SIG-M5 treated with dmso at 0.1 percent for 504 hours (cell line): ENCODE data around the gene MYH8.

Source experiments
- DNase-seq: peaks from one replicate; lab custom pipeline; 2025; ENCODE audit not compliant: unreplicated experiment; lab: John Stamatoyannopoulos, UW

The MYH8 gene

DNA sequence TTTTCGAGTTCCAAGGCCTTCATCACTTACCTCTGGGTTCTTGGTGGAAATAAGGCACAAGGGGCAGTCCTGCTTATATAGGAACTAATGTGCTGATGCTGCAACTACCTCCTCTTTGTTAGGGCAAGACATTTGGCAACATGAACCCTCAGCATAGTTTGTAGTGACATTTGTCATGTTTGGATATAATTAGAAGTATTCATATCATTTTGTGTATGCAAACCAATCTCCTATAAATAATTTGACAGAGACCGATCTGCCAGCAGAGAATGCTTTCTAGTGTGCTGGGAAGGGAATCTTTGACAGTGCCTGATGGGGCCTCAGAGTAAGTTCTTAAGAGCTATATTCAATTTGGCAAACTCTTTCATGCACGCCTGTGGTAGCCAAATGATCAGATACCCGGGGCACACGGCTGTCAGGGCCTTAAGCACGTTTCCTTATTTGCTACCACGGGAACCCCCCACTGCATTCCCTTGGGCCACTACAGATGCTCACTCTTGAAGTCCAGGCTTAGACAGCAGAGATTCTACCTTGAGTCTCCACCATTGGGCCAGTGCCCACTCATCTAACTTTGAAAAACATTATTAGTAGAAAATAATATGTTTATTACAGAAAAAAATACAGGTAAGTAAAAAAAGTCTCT is at the start of gene MYH8:
TSS of gene MYH8 (minus strand) at position 51 of the 643 bp plus-strand sequence. CDS start 1,723 bp downstream, outside the sequence.
- DNase-seq = no peak

DNA sequence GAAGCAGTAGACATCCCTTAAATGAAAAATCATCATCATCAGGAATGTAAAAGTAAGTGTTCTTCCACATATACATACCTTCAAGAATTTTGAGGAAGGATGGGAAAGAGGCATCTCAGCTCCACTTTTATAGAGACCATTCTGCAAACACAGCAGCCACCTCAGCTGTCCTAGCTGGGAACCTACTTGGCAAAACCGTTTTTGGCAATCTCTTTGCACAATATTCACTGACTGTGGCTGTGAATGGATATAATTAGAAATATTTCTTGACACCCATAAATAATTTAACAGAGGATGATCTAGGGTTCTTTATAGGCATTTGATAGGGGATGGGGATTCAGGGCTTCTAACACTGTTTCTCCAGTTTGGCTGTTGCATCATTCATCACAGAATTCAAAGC is 47.7 kb upstream of the MYH8 start, which contains the start of gene MYH4:
TSS of gene MYH4 (minus strand) at position 101 of the 400 bp plus-strand sequence. CDS start 2,814 bp downstream, outside the sequence.
- no peak for DNase-seq

DNA sequence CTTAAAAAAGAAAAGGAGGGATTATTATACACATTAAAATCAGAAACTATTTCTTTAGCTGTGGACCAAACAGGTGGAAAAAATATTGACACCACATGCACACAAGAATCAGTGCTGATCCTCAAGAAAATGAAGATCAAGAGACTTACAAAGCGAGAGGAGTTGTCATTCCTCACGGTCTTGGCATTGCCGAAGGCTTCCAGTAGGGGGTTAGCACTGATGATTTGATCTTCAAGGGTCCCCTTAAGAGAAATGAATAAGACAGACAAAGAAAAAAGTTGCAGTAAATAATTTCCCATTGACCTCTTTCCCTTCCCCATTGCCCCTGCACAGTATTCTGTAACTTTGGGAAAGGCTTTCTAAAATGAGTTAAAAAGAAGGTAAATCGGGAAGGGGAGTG is 41.7 kb upstream of the MYH8 start:
- no peak for DNase-seq

GRCh38 chr17:10460062-10460461 is 38.3 kb upstream of the MYH8 start:
- no peak for DNase-seq

GRCh38 chr17:10458701-10459100 is 37.0 kb upstream of the MYH8 start:
- DNase-seq = no peak

DNA sequence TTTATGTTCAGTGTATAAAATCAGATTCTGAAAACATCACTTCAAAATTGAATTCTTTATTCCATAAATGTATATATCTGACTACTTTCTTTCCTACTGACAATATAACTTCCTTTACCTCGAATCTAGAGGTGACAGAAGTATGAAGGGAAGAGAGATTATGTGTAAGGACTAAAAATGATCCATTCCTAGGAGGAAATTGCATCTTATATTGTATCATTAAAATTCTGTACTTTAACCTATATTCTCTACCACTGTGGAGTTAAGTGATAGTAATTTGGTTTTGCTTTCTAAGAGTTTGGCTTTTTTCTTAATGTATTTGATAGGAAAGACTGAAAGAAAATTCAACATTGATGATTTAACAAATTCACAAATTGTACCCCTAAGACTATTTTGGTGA is 36.2 kb upstream of the MYH8 start:
- DNase-seq = no peak

DNA sequence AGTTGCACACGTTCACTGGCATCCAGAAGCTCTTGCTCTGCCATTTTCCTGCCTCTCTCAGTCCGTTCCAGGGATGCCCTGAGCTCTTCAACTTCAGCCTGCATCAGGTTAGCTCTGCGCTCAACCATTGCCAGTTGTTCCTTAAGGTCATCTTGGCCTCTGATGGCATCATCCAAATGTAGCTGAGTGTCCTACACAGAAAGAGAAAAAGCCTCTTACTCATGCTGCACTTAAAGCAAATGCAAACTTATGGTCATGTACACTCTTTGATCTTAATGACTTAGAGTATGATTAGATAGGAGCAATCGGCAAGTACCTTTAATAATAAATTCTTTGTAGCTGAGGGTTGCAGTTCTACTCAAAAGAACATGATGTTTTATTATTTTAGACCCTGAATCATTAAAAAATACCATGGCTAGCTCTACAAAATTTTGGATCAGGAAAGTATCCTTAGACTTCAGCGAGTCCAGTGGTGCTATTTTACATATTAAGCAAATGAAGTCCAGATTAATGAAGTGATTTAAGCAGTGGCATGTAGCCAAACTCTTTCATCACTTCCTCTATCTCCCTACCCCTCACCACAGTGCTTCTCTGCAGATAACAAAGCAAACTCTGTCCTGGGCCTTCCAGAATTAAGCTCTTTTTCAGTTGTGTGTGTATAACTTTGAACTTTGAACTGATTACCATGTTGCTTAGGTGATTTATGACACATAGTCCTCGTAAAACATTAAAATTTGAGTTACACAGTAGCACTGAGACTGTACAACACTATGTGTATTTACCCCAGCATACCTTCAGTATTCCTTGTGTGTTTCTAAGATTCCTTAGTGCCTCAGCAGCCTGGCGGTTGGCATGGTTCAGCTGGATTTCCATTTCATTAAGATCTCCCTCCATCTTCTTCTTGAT is 25.5 kb upstream of the MYH8 start:
- no peak for DNase-seq

- no peak for DNase-seq
These were observed 18.1 kb upstream of the MYH8 start for GRCh38 chr17:10439816-10440215.

GRCh38 chr17:10435096-10435495 is 13.3 kb upstream of the MYH8 start:
- no peak for DNase-seq

DNA sequence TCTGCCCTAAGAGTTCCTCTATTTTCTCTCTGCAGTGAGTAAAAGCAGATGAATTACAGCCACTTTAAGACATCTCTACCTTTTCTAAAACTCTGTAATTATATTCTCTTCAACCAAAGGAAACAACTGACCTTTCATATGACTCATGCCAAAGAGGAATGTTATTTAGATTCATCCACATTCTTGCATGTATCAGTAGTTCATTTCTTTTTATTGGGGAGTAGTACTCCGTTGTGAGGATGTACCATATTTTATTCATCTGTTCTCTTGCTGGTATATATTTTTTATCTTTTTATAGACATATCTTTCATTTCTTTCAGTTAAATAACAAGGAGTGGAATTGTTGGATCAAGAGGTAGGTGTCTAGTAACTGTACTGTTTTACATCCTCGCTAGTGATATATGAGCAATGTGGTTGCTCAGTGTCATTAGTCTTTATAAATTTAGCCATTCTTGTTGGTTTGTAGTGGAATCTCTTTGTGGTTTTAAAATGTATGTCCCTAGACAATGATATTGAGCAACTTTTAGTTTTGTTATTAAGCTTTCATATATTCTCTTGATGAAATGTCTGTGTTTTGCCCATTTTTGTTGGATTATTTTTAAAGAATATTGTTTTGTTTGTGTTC is 7.8 kb upstream of the MYH8 start:
- DNase-seq = no peak

- no peak for DNase-seq
These were observed 7.0 kb upstream of the MYH8 start for GRCh38 chr17:10428781-10429180.

DNA sequence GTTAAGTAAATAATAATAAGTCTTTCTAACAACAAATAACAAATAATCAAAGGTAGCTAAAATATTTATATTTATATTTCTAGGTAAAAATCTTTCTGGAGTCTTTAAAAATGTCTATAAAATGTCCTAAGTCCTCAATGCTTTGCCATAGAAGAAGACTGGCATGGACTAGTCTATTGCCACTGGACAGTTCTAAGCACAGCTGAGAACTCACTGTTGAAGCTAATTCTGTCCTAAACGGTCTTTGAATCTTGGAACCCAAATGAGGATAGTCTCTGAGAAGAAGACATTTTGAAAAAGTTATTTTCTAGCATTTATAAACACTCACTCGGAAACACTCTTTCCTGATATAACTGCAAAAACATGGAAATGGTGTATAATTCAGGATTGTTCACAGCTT is 539 bp downstream of the MYH8 start:
- no peak for DNase-seq

DNA sequence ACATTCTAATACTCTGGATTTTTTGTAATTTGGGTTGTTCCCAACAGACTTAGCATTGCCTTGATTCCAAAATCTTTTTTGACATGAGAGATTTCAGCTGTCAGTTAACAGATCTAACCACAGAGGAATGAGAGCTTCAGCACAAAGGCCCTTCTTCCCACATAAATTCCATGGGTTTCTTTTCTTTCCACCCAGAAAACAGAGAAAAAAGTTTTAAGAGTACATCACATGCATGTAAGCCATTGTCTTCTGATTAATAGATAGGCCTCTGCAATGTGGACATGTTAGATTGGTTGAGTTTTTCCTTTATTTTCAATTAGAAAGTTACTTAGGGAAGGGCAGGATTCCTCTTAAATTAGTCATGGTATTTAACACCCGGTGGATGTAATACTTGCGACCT is 939 bp downstream of the MYH8 start:
- no peak for DNase-seq

DNA sequence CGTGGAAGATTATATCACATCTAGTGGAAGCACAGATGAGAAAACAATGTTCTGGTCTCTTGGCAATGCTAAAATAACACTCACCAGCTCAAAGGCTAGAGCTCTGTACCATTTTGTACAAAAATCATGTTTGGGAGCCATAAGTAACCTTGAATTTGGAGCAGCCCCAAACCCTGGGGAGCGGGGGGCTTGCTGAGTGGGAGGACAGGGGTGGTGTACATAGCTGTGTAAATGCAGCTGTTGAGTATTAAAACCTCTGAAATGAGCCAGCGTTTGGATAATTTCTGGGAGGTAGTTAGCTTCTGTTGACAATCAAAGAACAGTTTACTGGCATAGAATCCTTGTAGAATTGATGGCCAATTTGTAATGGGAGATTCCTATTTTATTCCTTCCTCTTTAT is 4.3 kb downstream of the MYH8 start:
- DNase-seq = no peak

DNA sequence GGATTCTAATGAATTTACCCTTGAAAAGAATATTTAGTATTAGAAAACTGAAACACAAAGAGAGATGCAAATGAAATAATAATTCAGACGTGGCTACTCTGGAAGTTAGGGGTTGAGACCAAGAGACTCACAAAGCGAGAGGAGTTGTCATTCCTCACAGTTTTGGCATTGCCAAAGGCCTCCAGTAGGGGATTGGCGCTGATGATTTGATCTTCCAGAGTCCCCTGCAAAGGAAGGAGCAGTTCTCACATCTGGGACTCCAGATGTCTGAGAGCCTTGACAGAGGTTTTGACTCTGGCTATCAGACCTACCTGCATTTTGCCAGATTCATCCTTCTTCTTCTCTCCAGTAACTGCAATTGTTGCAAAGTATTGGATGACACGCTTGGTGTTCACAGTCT is 6.6 kb downstream of the MYH8 start:
- no peak for DNase-seq

DNA sequence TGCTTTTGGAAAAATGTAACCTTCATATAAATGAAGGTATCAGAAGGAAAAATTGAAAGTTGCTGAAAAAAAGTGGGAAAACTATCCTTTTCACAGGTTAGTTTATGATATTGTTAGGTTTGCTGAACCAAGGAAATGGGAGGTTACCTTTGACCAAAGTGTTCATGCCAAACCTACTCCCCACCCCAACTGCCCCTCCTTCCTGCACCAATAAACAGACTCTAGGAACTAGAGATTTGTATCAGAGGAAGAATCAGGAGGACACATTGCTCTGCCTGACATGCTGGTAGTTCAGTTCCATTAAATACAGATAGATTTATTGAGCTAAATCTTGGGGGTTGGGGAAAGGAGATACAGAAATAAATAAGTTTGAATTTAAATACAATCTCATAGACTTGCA is 18.2 kb downstream of the MYH8 start:
- no peak for DNase-seq

DNA sequence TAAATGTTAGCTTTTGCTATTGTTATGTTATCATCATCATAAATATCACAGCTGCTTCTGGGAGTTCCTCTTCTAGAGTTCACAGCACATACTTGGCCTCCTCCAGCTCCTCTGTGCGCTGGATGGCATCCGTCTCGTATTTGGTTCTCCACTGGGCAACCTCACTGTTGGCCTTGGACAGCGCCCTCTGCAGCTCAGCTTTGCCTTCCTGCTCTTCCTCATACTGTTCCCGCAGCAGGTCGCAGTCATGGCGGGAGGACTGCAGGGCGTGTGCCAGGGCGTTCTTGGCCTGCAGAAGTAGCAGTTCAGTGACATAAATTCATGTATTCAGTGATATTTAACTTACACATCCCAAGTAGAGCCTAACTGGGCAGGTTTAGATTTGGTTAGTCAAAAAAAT is 23.4 kb downstream of the MYH8 start:
- DNase-seq = no peak

DNA sequence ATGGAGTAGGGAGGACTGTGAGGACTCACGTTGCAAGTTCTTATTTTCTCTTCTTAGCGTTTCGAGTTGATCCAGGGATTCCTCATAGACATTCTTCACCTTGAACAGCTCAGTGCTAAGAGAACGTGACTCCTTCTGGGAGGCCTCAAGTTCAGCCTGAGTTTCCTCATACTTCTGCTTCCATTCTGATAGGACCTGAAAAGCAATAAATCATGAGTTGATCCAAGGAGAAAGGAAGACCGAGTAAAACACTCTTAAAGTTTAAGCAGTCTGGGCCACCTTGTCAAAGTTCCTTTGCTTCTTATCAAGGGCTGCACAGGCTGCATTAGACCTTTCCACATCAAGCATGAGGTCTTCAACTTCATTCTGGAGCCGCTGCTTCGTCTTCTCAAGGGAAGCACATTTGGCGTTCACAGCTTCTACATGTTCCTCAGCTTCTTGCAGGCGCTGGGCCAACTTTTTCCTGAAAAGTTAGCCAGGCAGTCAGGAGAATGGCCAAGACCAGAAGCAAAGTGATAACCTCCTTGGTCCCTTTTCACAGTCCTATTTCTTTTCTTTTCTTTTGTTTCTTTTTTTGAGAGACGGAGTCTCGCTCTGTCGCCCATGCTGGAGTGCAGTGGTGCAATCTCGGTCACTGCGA is 25.1 kb downstream of the MYH8 start:
- no peak for DNase-seq

DNA sequence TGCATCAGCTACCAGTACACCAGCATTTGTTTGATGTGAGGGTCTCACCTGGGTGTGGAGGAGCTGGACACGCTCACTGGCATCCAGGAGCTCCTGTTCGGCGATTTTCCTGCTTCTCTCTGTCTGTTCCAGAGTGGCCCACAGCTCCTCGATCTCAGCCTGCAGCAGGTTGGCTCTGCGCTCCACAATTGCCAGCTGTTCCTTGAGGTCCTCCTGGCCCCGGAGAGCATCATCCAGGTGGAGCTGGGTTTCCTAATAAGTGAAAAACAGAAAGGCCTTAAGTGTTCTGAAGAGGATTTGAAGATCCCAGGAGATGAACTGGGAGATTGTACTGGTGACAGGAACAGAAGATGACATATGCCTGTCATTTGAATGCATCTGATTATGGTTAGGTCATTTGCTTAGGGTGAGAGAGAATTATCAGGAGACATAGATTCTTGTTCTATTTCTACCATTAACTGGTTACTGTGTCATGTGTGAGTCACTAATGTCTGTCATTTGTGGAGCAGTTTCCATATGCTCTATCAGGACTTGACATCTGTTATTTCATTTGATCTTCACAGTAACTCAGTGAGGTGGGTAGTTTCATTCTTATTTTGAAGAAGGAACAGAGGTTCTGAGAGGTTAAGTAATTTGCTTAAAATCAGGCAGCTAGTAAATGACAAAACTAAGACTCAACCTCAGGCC is 27.4 kb downstream of the MYH8 start:
- DNase-seq = no peak

DNA sequence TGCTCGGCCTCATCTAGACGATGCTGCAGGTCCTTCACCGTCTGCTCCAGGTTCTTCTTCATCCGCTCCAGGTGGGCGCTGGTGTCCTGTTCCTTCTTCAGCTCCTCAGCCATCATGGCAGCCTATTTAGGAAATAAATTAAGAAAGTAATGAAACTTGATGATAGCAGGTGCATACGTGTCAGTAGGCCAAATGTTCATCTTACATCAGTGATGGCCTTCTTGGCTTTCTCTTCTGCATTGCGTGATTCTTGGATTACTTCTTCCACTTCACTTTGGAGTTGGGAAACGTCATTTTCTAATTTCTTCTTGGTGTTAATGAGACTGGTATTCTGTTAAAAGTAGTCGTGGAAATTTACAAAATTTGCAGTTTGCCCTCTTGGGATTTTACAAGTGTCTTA is 28.9 kb downstream of the MYH8 start:
- no peak for DNase-seq

GRCh38 chr17:10385871-10386270 is 35.9 kb downstream of the MYH8 start:
- no peak for DNase-seq
